ENCODE measurements around the gene RASGRP2. TPM values are rescaled to one million over a fixed set of nuclear protein-coding genes. Genes with fewer than 3 reads are reported as not detected.

The RASGRP2 gene
- total RNA-seq, 1 experiment from 2014 or later = 26.9 TPM

DNA sequence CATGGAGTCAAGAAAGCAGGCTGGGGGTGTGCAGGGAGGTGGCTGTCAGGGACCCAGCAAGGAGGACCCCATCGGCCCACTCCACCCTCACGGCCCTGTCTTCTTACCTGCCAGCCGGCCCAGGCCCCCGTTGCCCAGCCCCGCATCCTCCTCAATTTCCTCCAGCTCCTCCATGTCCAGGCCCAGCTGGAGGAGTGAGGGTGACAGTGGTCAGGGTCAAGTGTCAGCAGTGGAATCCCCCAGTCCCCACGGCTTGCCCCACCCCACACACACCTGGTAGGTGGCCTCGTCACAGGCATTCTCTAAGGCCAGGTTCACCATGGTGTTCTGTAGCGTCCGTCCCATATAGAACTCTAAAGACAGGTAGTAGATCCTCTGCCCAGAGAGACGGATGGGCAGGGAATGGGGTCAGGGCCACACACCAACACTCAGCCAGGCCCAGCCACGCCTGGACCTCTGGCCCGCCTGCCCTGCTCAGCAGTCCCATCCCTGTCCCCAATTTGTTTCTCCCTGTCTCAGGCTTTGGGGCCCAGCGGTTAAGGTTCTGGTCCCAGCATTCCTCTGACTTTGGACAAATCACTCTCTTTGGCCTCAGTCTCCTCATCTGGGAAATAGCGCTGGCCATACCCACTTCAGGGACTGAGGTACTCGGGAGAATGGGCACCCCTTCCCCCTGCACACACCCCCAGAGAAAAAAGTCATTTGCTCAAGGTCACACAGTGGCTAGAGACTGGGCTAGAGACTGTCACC is 14.6 kb upstream of the RASGRP2 start:
- H3K27me3 Mint-ChIP-seq (ENCODE audit: low read depth) = no peaks in the 10 kb centered on the region; the same call in 1 of the 2 replicates
- peaks cover 0 to 14% (median 8%) of the 10 kb centered on the region in 3 experiments; a peak in 4 of 7 replicates for H3K36me3 Mint-ChIP-seq (ENCODE audit: insufficient read depth in 1 of 3, low read depth in 3 of 3)
- Histone ChIP-seq H3K27me3 (ENCODE audit: insufficient read depth, low read length) (no peaks in the 10 kb centered on the region), H3K4me1 (ENCODE audit: insufficient read depth, low read length) (peaks cover 4% of the 10 kb centered on the region; the same call in 1 of the 2 replicates), H3K9me3 (ENCODE audit: control insufficient read depth, low read depth, low read length) (no peaks in the 10 kb centered on the region), H2BK5ac (ENCODE audit: insufficient read length, low read length) (no peak overlapping the region), H3K14ac (ENCODE audit: insufficient read depth, low read length) (no peak overlapping the region), H4K91ac (ENCODE audit: insufficient read length, low read depth, low read length) (no peak overlapping the region), H3K18ac (ENCODE audit: insufficient read length, low read depth, low read length) (no peak overlapping the region), H2BK15ac (ENCODE audit: low read depth, low read length) (no peak overlapping the region), H4K20me1 (ENCODE audit: control insufficient read depth, insufficient read depth, insufficient read length) (no peaks in the 10 kb centered on the region), H4K8ac (replicated peaks; ENCODE audit: insufficient read length, low read depth, low read length) (no peak overlapping the region), H3K23ac (ENCODE audit: insufficient read length, low read depth, low read length) (no peak overlapping the region), H2BK120ac (ENCODE audit: low read depth, low read length, poor library complexity, severe bottlenecking) (no peak overlapping the region), H3K79me2 (ENCODE audit: insufficient read depth, low read length) (no peaks in the 10 kb centered on the region), H3K4me2 (ENCODE audit: insufficient read depth, insufficient read length, low read length) (no peak overlapping the region), H3K4ac (ENCODE audit: low read depth, low read length) (no peak overlapping the region), H2BK20ac (ENCODE audit: low read depth, low read length, poor library complexity, severe bottlenecking) (no peak overlapping the region), H2AFZ (ENCODE audit: low read length) (no peak overlapping the region), H4K5ac (ENCODE audit: insufficient read length, low read depth, low read length) (no peak overlapping the region), H3K27ac (ENCODE audit: insufficient read length, low read depth, low read length) (no peak overlapping the region), H3K56ac (ENCODE audit: insufficient read length, low read depth, low read length) (no peak overlapping the region), H3K9ac (ENCODE audit: extremely low read depth, insufficient read length, low read length) (no peak overlapping the region), H3K79me1 (ENCODE audit: insufficient read depth, low read depth, low read length, poor library complexity, severe bottlenecking) (no peaks in the 10 kb centered on the region), H2BK12ac (ENCODE audit: insufficient read length, low read depth, low read length) (no peak overlapping the region), H2AK5ac (ENCODE audit: insufficient read length, low read length) (no peak overlapping the region), H3T11ph (ENCODE audit: low read length) (no peak overlapping the region), H3K23me2 (ENCODE audit: insufficient read length, low read depth, low read length, poor library complexity, severe bottlenecking) (no peaks in the 10 kb centered on the region)
- no peaks in the 10 kb centered on the region; a peak in 1 of 5 replicates for H3K9me3 Mint-ChIP-seq
- WGBS (ENCODE audit: extremely low coverage, insufficient read length, low lambda C conversion rate) = no CpG with 5 or more reads among the region's 15 CpGs
- no peak overlapping the region for H3K4me3 Mint-ChIP-seq
- DNase-seq = peak; percentile 25
- H3K27ac Mint-ChIP-seq = no peak overlapping the region
- peaks cover 47 to 63% of the 10 kb centered on the region in 2 experiments for H3K4me1 Mint-ChIP-seq
- TF ChIP-seq, protein P1, sequence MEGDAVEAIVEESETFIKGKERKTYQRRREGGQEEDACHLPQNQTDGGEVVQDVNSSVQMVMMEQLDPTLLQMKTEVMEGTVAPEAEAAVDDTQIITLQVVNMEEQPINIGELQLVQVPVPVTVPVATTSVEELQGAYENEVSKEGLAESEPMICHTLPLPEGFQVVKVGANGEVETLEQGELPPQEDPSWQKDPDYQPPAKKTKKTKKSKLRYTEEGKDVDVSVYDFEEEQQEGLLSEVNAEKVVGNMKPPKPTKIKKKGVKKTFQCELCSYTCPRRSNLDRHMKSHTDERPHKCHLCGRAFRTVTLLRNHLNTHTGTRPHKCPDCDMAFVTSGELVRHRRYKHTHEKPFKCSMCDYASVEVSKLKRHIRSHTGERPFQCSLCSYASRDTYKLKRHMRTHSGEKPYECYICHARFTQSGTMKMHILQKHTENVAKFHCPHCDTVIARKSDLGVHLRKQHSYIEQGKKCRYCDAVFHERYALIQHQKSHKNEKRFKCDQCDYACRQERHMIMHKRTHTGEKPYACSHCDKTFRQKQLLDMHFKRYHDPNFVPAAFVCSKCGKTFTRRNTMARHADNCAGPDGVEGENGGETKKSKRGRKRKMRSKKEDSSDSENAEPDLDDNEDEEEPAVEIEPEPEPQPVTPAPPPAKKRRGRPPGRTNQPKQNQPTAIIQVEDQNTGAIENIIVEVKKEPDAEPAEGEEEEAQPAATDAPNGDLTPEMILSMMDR (conservative IDR thresholded peaks at IDR 0.05) = no peak
